Sigmoid colon (tissue), 7 donors: Measurements from ENCODE around the gene SLC16A8. TPM values are rescaled to one million over a fixed set of nuclear protein-coding genes. Genes with fewer than 3 reads are reported as not detected.

ENCODE experiments used
- DNase-seq: peaks from one replicate; pipeline ENCODE4 v3.0.0-alpha.2; 2019
- H3K27ac ChIP-seq, 4 donors: fragments of 200-600 bp; sonication (generic); one replicate each; pipeline ENCODE4 v1.5.1; 2016 to 2019; ENCODE audit warnings: mild to moderate bottlenecking in 1 of 4
- H3K27me3 ChIP-seq, 3 donors: fragments of 200-600 bp; sonication (generic); one replicate each; pipeline ENCODE4 v1.5.1; 2019; ENCODE audit warnings: mild to moderate bottlenecking in 1 of 3
- H3K36me3 ChIP-seq, 4 donors: fragments of 200-600 bp; sonication (generic); one replicate each; pipeline ENCODE4 v1.5.1; 2016 to 2019
- H3K4me1 ChIP-seq, 4 donors: fragments of 200-600 bp; sonication (generic); one replicate each; pipeline ENCODE4 v1.5.1; 2017 to 2019
- H3K4me3 ChIP-seq, 4 donors: fragments of 200-600 bp; sonication (generic); one replicate each; pipeline ENCODE4 v1.5.1; 2017 to 2019; ENCODE audit warnings: mild to moderate bottlenecking in 2 of 4, moderate library complexity in 1 of 4
- H3K9me3 ChIP-seq, 4 donors: fragments of 200-600 bp in 3 of 4; sonication (generic) in 3 of 4; one replicate each; pipeline versions ENCODE4 v1.5.1 to v1.6.1; 2013 to 2019
- CTCF ChIP-seq, 4 experiments: fragments of 450-650 bp in 3 of 4; fragments of 200-600 bp in 1 of 4; IDR thresholded peaks; one replicate each; pipeline ENCODE4 v1.5.1; 2016 to 2019; ENCODE audit warnings: antibody characterized with exemption in 4 of 4, mild to moderate bottlenecking in 3 of 4, moderate library complexity in 2 of 4
- EP300 ChIP-seq, 4 donors: sonication (generic); formaldehyde crosslinking; IDR thresholded peaks; one replicate each; pipeline ENCODE4 v1.6.1; 2017; ENCODE audit warnings: antibody characterized with exemption in 4 of 4
- POLR2A ChIP-seq, 2 donors: fragments of 450-650 bp; IDR thresholded peaks; one replicate each; pipeline ENCODE4 v1.6.1; 2016; ENCODE audit warnings: antibody characterized with exemption in 2 of 2, mild to moderate bottlenecking in 2 of 2, moderate library complexity in 2 of 2
- POLR2AphosphoS5 ChIP-seq, 4 donors: sonication (generic); formaldehyde crosslinking; IDR thresholded peaks; one replicate each; pipeline ENCODE4 v1.6.1; 2017; ENCODE audit warnings: antibody characterized with exemption in 4 of 4
- WGBS, 2 donors: extraction: QIAGEN DNeasy Blood & Tissue Kit; methylation state at CpG; one replicate each; pipeline ENCODE4 v1.1.7; 2013; 5-methylcytosine and 5-hydroxymethylcytosine counted together
- intact Hi-C: fragments of 100-400 bp; cut with DNase I; formaldehyde crosslinking; loops from one replicate; pipeline ENCODE4 v1.15.1; 2023
- polyA plus RNA-seq, 3 donors: library from polyadenylated mRNA; stranded (reverse); fragments of 200-250 nt; gene quantifications; one replicate each; pipeline ENCODE4 v1.2.3, GENCODE V29; 2013
- total RNA-seq, 4 donors: library from RNA; depleted of rRNA; stranded (reverse); fragments of >200 nt; gene quantifications; one replicate each; pipeline ENCODE4 v1.1.0, GENCODE V29; 2016
- donor health status: healthy with polysubstance abuse.
- donor health status: Bipolar disorder and iron deficiency.
- donor health status: healthy.

Gene SLC16A8
- total and polyA plus RNA-seq, 7 donors = 0.20 to 0.71 (median 0.55) TPM; not detected in 4

- Histone ChIP-seq H3K4me3 (no peak overlapping the region), H3K4me1 (peaks cover 0 to 15% (median 14%) of the 10 kb centered on the region in 4 donors), H3K27ac (no peak overlapping the region), H3K36me3 (peaks cover 0 to 44% (median 8%) of the 10 kb centered on the region in 4 donors), H3K27me3 (no peaks in the 10 kb centered on the region), H3K9me3 (no peaks in the 10 kb centered on the region)
- no peak for DNase-seq
- intact Hi-C loops = no loop called here
- no peak for TF ChIP-seq POLR2A (IDR thresholded peaks at IDR 0.05)
- TF ChIP-seq CTCF (IDR thresholded peaks at IDR 0.05) = peak in 3 of 4 experiments; percentile 8 to 29 (median 13)
- WGBS, 2 donors = 92 to 94% methylated on average over 47 of the region's 47 CpGs
Observed at GRCh38 chr22:38074181-38075104, 9.5 kb downstream of the SLC16A8 start.

GRCh38 chr22:38073150-38074130 is 10.5 kb downstream of the SLC16A8 start:
- H3K36me3 ChIP-seq = peaks cover 0 to 44% (median 8%) of the 10 kb centered on the region in 4 donors
- intact Hi-C loops = no loop called here

GRCh38 chr22:38072322-38073149 is 11.4 kb downstream of the SLC16A8 start:
- H3K4me3 ChIP-seq = no peak overlapping the region
- H3K27ac ChIP-seq = no peak overlapping the region
- 95 to 96% methylated on average over 25 of the region's 25 CpGs for WGBS, 2 donors
- TF ChIP-seq EP300 (IDR thresholded peaks at IDR 0.05) (no peak), POLR2A (IDR thresholded peaks at IDR 0.05) (no peak), CTCF (IDR thresholded peaks at IDR 0.05) (no peak), POLR2AphosphoS5 (IDR thresholded peaks at IDR 0.05) (no peak)
- intact Hi-C loops = no loop called here
- no peaks in the 10 kb centered on the region for H3K9me3 ChIP-seq
- peaks cover 0 to 44% (median 8%) of the 10 kb centered on the region in 4 donors for H3K36me3 ChIP-seq
- no peaks in the 10 kb centered on the region for H3K27me3 ChIP-seq
- peak; percentile 58 for DNase-seq
- H3K4me1 ChIP-seq = peaks cover 0 to 28% (median 26%) of the 10 kb centered on the region in 4 donors

More at GRCh38 chr22:38073150-38074130, 10.5 kb downstream of the SLC16A8 start:
- H3K27ac ChIP-seq = no peak overlapping the region
- no peak for DNase-seq
- TF ChIP-seq POLR2A (IDR thresholded peaks at IDR 0.05) = no peak
- TF ChIP-seq CTCF (IDR thresholded peaks at IDR 0.05) = no peak
- no peak for TF ChIP-seq EP300 (IDR thresholded peaks at IDR 0.05)
- TF ChIP-seq POLR2AphosphoS5 (IDR thresholded peaks at IDR 0.05) = no peak
- peaks cover 0 to 25% (median 24%) of the 10 kb centered on the region in 4 donors for H3K4me1 ChIP-seq
- 94 to 95% methylated on average over 28 of the region's 28 CpGs for WGBS, 2 donors
- no peaks in the 10 kb centered on the region for H3K9me3 ChIP-seq
- no peak overlapping the region for H3K4me3 ChIP-seq
- no peaks in the 10 kb centered on the region for H3K27me3 ChIP-seq
